Sigmoid colon (tissue), 7 donors: ENCODE measurements around the gene GLG1. TPM values are rescaled to one million over a fixed set of nuclear protein-coding genes. Genes with fewer than 3 reads are reported as not detected.
A peak's percentile ranks its signal among the peaks of the same experiment; 100 is the strongest.
"Not testable (repeated sequence)": the region's sequence is repeated elsewhere in the genome, so short reads cannot be mapped to it uniquely, and the experiment has no call there.

ENCODE experiments used
- DNase-seq: peaks from one replicate; pipeline ENCODE4 v3.0.0-alpha.2; 2019
- H3K27ac ChIP-seq, 4 donors: fragments of 200-600 bp; sonication (generic); one replicate each; pipeline ENCODE4 v1.5.1; 2016 to 2019; ENCODE audit warnings: mild to moderate bottlenecking in 1 of 4
- H3K27me3 ChIP-seq, 3 donors: fragments of 200-600 bp; sonication (generic); one replicate each; pipeline ENCODE4 v1.5.1; 2019; ENCODE audit warnings: mild to moderate bottlenecking in 1 of 3
- H3K36me3 ChIP-seq, 4 donors: fragments of 200-600 bp; sonication (generic); one replicate each; pipeline ENCODE4 v1.5.1; 2016 to 2019
- H3K4me1 ChIP-seq, 4 donors: fragments of 200-600 bp; sonication (generic); one replicate each; pipeline ENCODE4 v1.5.1; 2017 to 2019
- H3K4me3 ChIP-seq, 4 donors: fragments of 200-600 bp; sonication (generic); one replicate each; pipeline ENCODE4 v1.5.1; 2017 to 2019; ENCODE audit warnings: mild to moderate bottlenecking in 2 of 4, moderate library complexity in 1 of 4
- H3K9me3 ChIP-seq, 4 donors: fragments of 200-600 bp in 3 of 4; sonication (generic) in 3 of 4; one replicate each; pipeline versions ENCODE4 v1.5.1 to v1.6.1; 2013 to 2019
- EP300 ChIP-seq, 4 donors: sonication (generic); formaldehyde crosslinking; IDR thresholded peaks; one replicate each; pipeline ENCODE4 v1.6.1; 2017; ENCODE audit warnings: antibody characterized with exemption in 4 of 4
- POLR2A ChIP-seq, 2 donors: fragments of 450-650 bp; IDR thresholded peaks; one replicate each; pipeline ENCODE4 v1.6.1; 2016; ENCODE audit warnings: antibody characterized with exemption in 2 of 2, mild to moderate bottlenecking in 2 of 2, moderate library complexity in 2 of 2
- POLR2AphosphoS5 ChIP-seq, 4 donors: sonication (generic); formaldehyde crosslinking; IDR thresholded peaks; one replicate each; pipeline ENCODE4 v1.6.1; 2017; ENCODE audit warnings: antibody characterized with exemption in 4 of 4
- WGBS, 2 donors: extraction: QIAGEN DNeasy Blood & Tissue Kit; methylation state at CpG; one replicate each; pipeline ENCODE4 v1.1.7; 2013; 5-methylcytosine and 5-hydroxymethylcytosine counted together
- intact Hi-C: fragments of 100-400 bp; cut with DNase I; formaldehyde crosslinking; loops from one replicate; pipeline ENCODE4 v1.15.1; 2023
- polyA plus RNA-seq, 3 donors: library from polyadenylated mRNA; stranded (reverse); fragments of 200-250 nt; gene quantifications; one replicate each; pipeline ENCODE4 v1.2.3, GENCODE V29; 2013
- total RNA-seq, 4 donors: library from RNA; depleted of rRNA; stranded (reverse); fragments of >200 nt; gene quantifications; one replicate each; pipeline ENCODE4 v1.1.0, GENCODE V29; 2016
- TF ChIP-seq, protein P1 (sequence below), 4 experiments: fragments of 450-650 bp in 3 of 4; fragments of 200-600 bp in 1 of 4; IDR thresholded peaks; one replicate each; pipeline ENCODE4 v1.5.1; 2016 to 2019; ENCODE audit warnings: antibody characterized with exemption in 4 of 4, mild to moderate bottlenecking in 3 of 4, moderate library complexity in 2 of 4
- donor health status: healthy with polysubstance abuse.
- donor health status: Bipolar disorder and iron deficiency.
- donor health status: healthy.

GLG1 gene
- total and polyA plus RNA-seq, 7 donors, result 4.2 to 138 (median 78.7) TPM

DNA sequence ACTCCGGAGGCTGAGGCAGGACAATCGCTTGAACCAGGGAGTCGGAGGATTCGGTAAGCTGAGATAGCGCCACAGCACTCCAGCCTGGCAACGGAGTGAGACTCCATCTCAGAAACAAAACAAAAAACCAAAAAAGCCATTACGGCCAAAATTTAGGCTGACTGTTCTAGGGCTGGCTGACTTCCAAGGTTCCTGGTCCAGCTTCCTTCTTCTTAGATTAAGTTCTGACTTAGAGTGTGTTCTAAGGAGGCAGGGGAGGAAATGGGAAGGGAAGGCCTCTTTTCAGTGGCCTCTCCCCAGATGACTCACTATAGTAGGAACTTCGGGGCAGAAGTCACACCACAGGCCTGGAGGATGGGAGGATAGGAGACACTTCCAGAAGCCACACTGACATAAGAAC lies 157.9 kb downstream of the GLG1 start:
- Histone ChIP-seq H3K9me3 (no peaks in the 10 kb centered on the region), H3K4me3 (no peak overlapping the region), H3K27ac (peak overlapping the region; percentile 57 to 70 (median 64)), H3K4me1 (peaks cover 0 to 14% (median 10%) of the 10 kb centered on the region in 4 donors), H3K36me3 (peaks cover 0 to 45% (median 25%) of the 10 kb centered on the region in 4 donors), H3K27me3 (no peaks in the 10 kb centered on the region)
- TF ChIP-seq, protein P1, sequence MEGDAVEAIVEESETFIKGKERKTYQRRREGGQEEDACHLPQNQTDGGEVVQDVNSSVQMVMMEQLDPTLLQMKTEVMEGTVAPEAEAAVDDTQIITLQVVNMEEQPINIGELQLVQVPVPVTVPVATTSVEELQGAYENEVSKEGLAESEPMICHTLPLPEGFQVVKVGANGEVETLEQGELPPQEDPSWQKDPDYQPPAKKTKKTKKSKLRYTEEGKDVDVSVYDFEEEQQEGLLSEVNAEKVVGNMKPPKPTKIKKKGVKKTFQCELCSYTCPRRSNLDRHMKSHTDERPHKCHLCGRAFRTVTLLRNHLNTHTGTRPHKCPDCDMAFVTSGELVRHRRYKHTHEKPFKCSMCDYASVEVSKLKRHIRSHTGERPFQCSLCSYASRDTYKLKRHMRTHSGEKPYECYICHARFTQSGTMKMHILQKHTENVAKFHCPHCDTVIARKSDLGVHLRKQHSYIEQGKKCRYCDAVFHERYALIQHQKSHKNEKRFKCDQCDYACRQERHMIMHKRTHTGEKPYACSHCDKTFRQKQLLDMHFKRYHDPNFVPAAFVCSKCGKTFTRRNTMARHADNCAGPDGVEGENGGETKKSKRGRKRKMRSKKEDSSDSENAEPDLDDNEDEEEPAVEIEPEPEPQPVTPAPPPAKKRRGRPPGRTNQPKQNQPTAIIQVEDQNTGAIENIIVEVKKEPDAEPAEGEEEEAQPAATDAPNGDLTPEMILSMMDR (IDR thresholded peaks at IDR 0.05), result no peak
- TF ChIP-seq POLR2A (IDR thresholded peaks at IDR 0.05) (no peak), POLR2AphosphoS5 (IDR thresholded peaks at IDR 0.05) (peak in 2 of 4 donors; percentile 37 to 61)
- DNase-seq, result peak; percentile 87
- intact Hi-C loops, result no loop called here
- WGBS, 2 donors, result 64 to 76% methylated on average over 8 of the region's 8 CpGs

DNA sequence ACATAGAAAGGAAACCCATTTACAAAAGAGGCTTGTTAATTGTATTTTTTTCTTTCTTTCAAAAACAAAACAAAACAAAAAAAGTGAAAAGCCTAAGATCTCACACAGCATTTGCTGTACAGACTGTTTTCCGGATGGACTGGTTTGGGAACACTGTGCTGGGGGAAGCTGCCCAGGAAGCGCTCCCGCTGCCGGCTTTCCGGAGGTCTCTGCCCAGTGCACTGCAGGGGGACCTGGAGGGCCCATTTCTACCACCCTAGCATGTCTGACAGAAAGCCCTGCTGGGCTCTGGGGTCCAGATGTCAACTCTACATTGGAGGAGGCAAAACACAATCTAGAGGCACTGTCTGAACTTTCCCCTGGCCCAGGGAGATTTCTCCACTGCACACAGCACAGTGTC lies 159.3 kb downstream of the GLG1 start:
- peaks cover 0 to 14% (median 10%) of the 10 kb centered on the region in 4 donors for H3K4me1 ChIP-seq
- no peak for DNase-seq
- no peaks in the 10 kb centered on the region for H3K27me3 ChIP-seq
- no peak overlapping the region for H3K4me3 ChIP-seq
- intact Hi-C loops, result no loop called here
- peaks cover 0 to 31% (median 16%) of the 10 kb centered on the region in 4 donors for H3K36me3 ChIP-seq
- WGBS, 2 donors, result 96 to 97% methylated on average over 5 of the region's 5 CpGs
- H3K9me3 ChIP-seq, result no peaks in the 10 kb centered on the region
- H3K27ac ChIP-seq, result peak overlapping the region in 2 of 4 donors; percentile 66 to 70
- TF ChIP-seq POLR2AphosphoS5 (IDR thresholded peaks at IDR 0.05) (no peak), POLR2A (IDR thresholded peaks at IDR 0.05) (no peak), EP300 (IDR thresholded peaks at IDR 0.05) (no peak)
- TF ChIP-seq, protein P1 (IDR thresholded peaks at IDR 0.05), result no peak

DNA sequence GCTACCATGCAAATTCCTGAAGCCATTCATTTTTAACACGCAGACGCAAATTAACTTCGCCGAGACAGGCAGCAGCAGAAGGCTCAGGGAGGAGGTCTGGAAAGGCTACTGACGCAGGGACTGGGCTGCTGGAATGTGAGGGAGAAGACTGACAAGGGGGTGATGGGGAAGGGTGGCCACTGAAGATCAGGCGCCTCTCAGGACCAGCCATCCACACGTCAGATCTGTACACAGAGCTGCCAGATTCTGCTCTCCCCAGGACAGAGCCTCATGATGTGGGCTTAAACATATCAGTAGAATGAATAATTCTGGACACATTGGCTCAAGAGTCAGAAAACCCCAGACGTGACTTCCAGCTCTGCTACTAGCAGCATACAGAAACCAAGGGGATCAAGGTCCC lies 160.0 kb downstream of the GLG1 start:
- no peak for DNase-seq

DNA sequence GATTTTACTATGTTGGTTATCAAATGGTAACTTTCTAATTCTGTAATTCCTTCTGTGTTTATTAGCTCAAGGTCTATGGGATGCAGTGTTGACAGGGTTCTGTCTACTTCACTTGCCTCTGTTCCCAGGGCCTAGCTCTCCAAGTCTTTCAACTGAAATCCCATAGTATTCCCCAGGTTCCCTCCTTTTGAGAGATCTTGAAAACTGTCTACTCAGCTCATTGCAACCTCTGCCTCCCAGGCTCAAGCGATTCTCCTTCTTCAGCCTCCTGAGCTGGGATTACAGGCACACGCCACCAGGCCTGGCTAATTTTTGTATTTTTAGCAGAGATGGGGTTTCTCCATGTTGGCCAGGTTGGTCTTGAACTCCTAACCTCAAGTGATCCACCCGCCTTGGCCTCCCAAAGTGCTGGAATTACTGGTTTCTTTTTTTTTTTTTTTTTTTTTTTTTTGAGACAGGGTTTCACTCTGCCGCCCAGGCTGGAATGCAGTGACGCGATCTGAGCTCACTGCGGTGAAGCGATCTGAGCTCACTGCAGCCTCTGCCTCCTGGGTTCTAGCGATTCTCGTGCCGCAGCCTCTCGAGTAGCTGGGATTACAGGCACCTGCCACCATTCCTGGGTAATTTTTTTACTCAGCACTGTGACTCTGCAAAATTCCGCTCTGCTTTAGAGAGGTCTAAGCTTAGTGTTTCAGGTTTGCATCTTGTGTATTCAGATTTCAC lies 163.1 kb downstream of the GLG1 start:
- H3K4me3 ChIP-seq, H3K36me3 ChIP-seq, H3K27ac ChIP-seq, intact Hi-C loops, H3K9me3 ChIP-seq, H3K27me3 ChIP-seq, H3K4me1 ChIP-seq: not testable (repeated sequence)
- WGBS, 2 donors, result 99% methylated on average over 13 of the region's 13 CpGs
- peak; percentile 35 for DNase-seq

More for the DNA sequence above, 160.0 kb downstream of the GLG1 start:
- no peak overlapping the region for H3K4me3 ChIP-seq
- WGBS, 2 donors, result 96 to 97% methylated on average over 8 of the region's 8 CpGs
- H3K9me3 ChIP-seq, result no peaks in the 10 kb centered on the region
- intact Hi-C loops, result no loop called here
- peaks cover 0 to 24% (median 9%) of the 10 kb centered on the region in 4 donors for H3K36me3 ChIP-seq
- H3K4me1 ChIP-seq, result peaks cover 0 to 14% (median 10%) of the 10 kb centered on the region in 4 donors
- TF ChIP-seq EP300 (IDR thresholded peaks at IDR 0.05) (no peak), POLR2AphosphoS5 (IDR thresholded peaks at IDR 0.05) (no peak), POLR2A (IDR thresholded peaks at IDR 0.05) (no peak)
- TF ChIP-seq, protein P1 (IDR thresholded peaks at IDR 0.05), result no peak
- H3K27me3 ChIP-seq, result no peaks in the 10 kb centered on the region
- H3K27ac ChIP-seq, result no peak overlapping the region

DNA sequence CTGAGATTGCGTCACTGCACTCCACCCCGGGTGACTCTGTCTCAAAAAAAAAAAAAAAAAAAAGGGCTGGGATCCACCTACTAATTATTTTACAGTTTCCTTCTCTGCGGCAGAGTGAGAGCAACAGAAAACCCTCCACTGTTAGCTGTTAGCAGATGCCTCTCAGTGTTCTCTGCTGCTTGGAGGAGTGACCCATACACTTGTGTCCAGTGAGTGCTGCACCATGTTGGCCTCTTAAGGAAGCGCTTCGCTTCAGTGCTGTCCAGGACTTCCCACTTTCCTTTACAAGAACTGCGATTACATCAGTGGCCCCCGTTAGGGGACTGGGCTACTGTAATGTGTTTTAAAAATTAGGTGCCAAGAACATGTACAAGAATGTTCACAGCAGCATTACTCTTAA lies 167.2 kb downstream of the GLG1 start:
- WGBS, 2 donors, result 67 to 72% methylated on average over 7 of the region's 7 CpGs
- peak; percentile 15 for DNase-seq
- H3K36me3 ChIP-seq, result peaks cover 0 to 4% (median 0%) of the 10 kb centered on the region in 4 donors
- no peaks in the 10 kb centered on the region for H3K9me3 ChIP-seq
- intact Hi-C loops, result no loop called here
- no peak for TF ChIP-seq POLR2A (IDR thresholded peaks at IDR 0.05)
- TF ChIP-seq, protein P1 (IDR thresholded peaks at IDR 0.05), result no peak
- TF ChIP-seq EP300 (IDR thresholded peaks at IDR 0.05), result no peak
- no peak for TF ChIP-seq POLR2AphosphoS5 (IDR thresholded peaks at IDR 0.05)
- H3K27ac ChIP-seq, result no peak overlapping the region
- H3K27me3 ChIP-seq, result no peaks in the 10 kb centered on the region
- no peaks in the 10 kb centered on the region for H3K4me1 ChIP-seq
- no peak overlapping the region for H3K4me3 ChIP-seq
